ENCODE data around the gene RNF11.
"Not testable (repeated sequence)": the region's sequence is repeated elsewhere in the genome, so short reads cannot be mapped to it uniquely, and the experiment has no call there.

RNF11 gene

DNA sequence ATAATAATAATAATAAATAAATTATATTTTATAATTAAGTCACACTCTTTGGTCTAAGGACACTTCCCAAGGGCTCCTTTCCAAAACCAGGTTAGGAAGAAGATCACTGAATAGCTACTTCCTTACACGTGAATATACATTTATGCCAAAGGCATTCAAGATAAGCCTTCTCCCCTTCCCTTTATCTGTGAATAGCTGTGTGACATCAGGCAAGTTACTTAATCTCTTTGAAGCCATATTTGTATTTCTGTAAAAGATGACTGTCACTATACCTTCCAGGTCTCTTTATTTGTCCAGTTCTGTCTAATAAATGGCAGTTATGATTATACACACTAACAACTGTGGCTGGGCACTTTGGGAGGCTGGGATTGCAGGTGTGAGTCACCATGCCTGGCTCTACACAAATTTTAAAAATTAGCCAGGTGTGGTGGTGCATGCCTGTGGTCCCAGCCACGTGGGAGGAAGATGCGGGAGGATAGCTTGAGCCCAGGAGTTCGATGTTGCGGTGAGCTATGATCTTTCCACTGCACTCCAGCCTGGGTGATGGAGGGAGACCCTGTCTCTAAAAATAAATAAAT lies 5.5 kb upstream of the RNF11 start:
- DNase-seq: no peak

GRCh38 chr1:51231120-51231519 lies 5.0 kb upstream of the RNF11 start:
- no peak for DNase-seq

GRCh38 chr1:51231896-51232295 lies 4.2 kb upstream of the RNF11 start:
- DNase-seq: no peak

GRCh38 chr1:51234236-51234635 lies 1.8 kb upstream of the RNF11 start:
- not testable (repeated sequence) for DNase-seq

GRCh38 chr1:51234721-51235425 lies 1.2 kb upstream of the RNF11 start:
- DNase-seq: peak; percentile 21

DNA sequence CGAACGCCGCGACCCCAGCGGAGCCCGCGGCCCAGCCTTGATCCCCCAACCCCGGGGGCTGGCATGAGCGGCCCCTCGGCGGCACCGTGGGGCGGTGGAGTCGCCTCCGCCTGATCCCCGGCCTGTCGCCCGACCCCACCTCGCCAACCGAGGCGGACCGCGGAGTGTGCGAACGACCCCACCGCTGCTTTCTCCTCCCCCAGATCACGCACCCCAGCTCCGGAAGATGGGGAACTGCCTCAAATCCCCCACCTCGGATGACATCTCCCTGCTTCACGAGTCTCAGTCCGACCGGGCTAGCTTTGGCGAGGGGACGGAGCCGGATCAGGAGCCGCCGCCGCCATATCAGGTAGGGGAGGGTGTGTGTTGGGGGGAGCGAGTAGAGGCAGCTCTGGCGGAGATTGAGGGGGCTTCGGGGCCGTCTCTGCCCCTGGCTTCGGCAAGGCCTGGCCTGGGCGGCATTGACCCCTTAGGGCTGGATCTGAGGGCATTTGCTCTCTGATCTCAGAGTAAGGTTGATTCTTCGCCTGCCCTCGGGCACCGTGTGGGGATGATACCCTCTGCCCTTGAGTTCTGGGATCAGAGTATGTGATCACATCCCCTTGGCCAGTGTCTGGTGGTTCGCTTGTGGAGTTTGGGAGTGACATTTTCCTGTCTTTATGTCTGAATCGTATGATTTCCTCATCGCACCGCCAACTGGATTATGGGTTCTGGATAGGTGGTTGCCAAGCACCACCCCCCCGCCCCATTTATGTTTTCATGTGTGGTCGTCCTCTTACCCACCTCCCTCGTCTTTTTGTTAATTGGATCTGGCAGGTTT lies 668 bp downstream of the RNF11 start:
- DNase-seq: peak; percentile 36

DNA sequence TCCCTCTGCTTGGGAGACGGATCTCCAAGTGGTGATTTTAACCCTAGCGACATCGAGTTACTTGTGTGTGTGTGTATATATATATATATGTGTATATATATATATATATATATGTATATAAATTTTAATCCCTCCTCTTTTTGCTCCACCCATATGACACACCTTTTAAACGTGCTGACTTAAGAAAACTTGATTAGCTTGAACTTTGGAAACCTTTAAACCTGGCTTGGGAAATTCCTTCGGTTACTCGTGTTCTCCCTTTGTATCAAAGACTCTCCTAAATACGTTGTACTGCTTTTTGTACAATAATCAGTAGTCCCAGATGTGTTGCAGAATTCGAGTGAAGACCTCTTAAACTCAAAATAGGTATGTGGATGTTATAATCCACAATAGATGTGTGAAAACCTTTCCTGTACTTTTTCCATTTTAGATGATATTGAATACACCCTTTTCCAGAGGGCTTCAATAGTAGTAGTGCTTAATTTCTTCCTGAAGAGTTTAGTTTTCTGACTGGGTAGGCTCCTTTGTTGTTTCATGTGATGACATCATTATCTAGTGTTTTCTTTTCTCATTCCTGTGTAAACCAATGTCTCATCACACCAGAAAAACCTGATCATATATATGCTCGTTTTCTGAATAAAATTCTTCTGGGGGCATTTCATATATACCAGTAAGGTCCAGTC lies 1.4 kb downstream of the RNF11 start:
- no peak for DNase-seq

- DNase-seq: no peak
These were observed 1.9 kb downstream of the RNF11 start for GRCh38 chr1:51238034-51238403.

- DNase-seq: no peak
These were observed 4.0 kb downstream of the RNF11 start for GRCh38 chr1:51240084-51240483.

DNA sequence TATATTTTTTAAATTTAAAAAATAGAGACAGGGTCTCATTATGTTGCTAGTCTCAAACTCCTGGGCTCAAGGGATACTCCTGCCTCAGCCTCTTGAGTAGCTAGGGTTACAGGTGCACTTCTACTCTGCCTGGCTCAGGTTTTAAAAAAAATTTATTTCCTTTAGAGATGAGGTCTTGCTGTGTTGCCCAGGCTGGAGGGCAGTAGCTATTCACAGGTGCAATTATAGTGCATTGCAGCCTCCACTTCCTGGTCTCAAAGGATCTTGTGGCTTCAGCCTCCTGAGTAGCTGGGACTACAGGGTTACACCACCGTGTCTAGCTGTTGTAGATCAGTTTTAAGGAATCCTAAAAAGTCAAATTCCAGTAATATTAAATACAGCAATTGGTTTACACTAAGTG lies 5.0 kb downstream of the RNF11 start:
- DNase-seq: no peak

DNA sequence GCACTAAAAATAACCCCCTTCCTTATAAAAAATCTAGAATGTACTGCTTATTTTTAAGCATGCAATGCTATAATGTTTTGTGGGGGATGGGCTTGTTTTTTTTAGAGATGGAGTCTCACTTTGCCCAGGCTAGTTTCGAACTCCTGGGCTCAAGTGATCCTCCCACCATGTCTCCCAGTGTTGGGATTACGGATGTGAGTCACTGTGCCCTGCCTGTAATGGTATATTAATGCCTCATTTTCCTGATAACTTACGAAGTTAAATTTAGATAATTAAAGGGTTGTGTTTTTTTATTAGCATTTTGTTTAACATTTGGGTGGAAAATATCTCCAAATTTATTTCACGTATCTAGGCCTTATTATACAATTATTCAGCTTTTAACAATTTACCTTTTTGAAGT lies 6.5 kb downstream of the RNF11 start:
- no peak for DNase-seq

DNA sequence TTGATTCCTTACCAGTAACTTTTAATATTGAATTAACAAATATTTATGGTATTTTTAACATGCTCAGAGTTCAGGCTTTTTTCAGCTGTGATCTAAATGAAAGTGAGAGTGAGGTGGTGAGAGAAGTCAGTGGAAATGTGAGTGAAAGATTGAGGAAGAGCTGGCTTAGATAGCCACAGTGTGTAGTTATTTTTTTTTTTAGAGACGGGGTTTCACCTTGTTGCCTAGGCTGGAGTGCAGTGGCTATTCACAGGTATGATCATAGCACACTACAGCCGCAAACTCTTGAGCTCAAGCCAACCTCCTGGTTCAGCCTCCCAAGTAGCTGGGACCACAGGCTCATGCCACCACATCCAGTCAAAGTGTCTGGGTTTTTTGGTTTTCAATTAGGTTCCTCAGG lies 10.9 kb downstream of the RNF11 start:
- DNase-seq: no peak

- DNase-seq: no peak
These were observed 11.4 kb downstream of the RNF11 start for GRCh38 chr1:51247499-51247898.

DNA sequence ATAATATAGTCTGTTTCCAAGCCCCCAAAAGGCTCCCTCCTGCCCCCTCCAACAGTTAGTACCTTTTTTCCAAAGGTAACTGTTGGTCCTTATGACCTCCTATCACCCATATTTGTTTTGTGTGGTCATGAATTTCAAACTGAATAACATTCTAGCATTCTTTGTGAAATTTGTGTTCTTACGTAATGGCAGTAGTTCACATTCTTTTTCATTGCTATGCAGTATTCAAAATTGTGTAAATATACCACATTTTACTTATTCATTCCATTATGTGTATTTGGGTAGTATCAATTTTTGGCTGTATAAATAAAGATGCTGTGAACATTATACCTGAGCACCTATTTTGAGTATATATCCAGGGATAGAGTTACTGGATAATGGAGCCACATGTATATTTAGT lies 13.4 kb downstream of the RNF11 start:
- no peak for DNase-seq

GRCh38 chr1:51250729-51251128 lies 14.7 kb downstream of the RNF11 start:
- DNase-seq: not testable (repeated sequence)

- DNase-seq: not testable (repeated sequence)
These were observed 15.1 kb downstream of the RNF11 start for GRCh38 chr1:51251165-51251564.

- DNase-seq: no peak
These were observed 16.3 kb downstream of the RNF11 start for GRCh38 chr1:51252366-51252765.

GRCh38 chr1:51253691-51254090 lies 17.6 kb downstream of the RNF11 start:
- DNase-seq: no peak

DNA sequence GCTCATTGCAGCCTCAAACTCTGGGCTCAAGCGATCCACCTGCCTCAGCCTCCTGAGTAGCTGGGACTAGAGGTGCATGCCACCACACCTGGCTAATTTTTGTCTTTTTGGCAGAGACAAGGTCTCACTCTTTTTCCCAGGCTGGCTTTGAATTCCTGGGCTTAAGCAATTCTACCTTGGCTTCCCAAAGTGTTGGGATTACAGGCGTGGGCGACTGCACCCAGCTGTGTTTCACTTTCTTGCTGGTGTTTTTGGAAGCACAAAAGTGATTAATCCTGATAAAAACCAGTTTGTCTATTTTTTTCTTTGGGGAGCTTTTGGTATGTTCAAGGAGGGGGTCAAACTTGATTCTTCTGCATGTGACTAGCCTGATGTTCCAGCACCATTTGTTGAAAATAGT lies 19.3 kb downstream of the RNF11 start:
- DNase-seq: no peak

DNA sequence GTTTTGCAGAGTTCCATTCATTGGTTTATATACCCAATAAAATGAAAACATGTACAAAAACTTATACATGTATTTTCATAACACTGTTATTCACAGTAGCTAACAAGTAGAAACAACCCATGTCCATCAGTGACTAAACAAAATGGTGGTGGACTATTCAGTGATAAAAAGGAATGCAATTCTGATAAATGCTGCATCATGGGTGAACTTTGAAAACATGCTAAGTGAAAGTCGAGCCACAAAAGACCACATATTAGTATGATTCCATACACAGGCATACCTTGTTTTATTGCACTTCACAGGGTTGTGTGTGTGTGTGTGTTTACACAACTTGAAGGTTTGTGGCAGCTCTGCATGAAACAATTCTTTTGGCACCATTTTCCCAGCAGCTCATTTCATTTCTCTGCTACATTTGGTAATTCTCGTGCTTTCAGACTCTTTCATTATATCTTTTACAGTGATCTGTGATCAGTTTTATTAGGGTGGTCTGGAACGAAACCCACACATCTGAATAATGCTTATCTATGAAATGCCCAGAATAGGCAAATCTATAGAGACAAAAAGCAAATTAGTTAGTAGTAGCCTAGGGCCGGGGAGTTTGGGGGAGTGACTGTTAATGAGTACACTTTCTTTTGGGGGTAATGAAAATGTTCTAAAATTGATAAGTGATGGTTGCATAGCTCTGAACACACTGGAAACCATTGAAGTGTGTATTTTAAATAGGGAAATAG lies 27.2 kb downstream of the RNF11 start:
- no peak for DNase-seq

DNA sequence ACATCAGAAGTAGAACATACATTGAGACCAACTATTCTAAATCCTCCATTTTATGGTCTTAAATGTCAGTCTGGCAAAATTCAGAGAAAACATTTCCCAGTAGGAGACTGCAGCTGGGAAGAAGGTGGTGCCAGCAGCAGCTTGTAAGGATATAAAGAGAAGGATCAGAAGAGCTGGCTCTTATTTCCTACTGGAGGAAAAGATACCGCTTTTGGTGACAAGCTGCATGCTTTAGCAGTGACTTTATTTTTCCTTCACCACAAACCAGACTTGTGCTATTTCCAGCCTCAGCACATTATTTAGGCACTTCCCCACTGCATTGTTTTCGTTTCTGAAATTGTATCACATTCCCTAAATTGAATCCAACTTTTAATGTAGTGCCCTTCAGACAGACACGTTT lies 28.4 kb downstream of the RNF11 start:
- no peak for DNase-seq

DNA sequence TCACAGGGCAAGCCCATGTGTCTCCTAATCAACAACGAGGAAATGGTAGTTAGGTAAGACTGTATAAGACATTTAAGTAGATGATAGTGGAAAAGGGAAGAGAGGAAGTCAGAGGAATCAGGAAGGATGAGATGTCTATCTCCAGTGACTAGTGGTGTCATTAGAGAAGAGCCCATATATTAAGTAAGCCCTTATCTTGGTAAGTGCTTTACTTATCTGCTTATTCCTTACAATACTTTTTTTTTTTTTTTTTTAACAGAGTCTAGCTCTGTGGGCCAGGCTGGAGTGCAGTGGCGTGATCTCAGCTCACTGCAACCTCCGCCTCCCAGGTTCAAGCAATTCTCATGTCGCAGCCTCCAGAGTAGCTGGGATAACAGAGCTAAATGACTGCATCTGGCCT lies 29.5 kb downstream of the RNF11 start:
- DNase-seq: no peak

DNA sequence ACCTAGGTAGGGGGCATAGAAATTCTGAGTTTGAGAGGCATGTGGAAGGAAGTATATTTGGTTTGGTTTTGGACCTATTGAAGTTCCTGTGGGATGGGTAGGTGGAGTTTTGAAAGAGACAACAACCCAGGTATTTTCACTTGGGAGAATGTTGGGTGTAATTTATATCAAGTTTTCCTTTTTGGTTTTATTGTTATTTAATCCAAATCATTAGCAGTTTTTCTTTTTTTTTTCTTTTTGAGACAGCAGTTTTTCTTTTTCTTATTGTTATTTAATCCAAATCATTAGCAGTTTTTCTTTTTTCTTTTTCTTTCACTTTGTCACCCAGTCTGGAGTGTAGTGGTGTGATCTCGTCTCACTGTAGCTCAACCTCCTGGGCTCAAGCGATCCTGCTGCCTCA lies 30.1 kb downstream of the RNF11 start:
- no peak for DNase-seq
